Endothelial cell of umbilical vein (primary cell): Measurements from ENCODE around the gene YDJC. TPM values are rescaled to one million over a fixed set of nuclear protein-coding genes. Genes with fewer than 3 reads are reported as not detected.

Source experiments
- BruUV-seq: library from RNA; stranded (reverse); fragments of 400-500 nt; replicated peaks from 2 replicates; lab custom pipeline; 2021; lab: Mats Ljungman, UMichigan
- CTCF ChIA-PET: fragments of 300-600, 350-600 bp; sonication (Branson Sonifier 250); formaldehyde crosslinking; loops from one replicate; lab custom pipeline; 2021; ENCODE audit warnings: antibody characterized with exemption, inconsistent platforms; lab: Charles Lee
- POLR2A ChIA-PET: fragments of 300-600, 350-600 bp; sonication (Branson Sonifier 250); formaldehyde crosslinking; loops from one replicate; lab custom pipeline; 2021; ENCODE audit warnings: antibody characterized with exemption, inconsistent platforms; lab: Charles Lee
- DNase-seq: peaks from one replicate; pipeline ENCODE4 v3.0.0-alpha.2; 2011; ENCODE audit warnings: low read depth, low spot score
- FAIRE-seq: peaks from 2 replicates; lab custom pipeline; 2011; peaks lifted over from hg19 to GRCh38; lab: Jason Lieb, UNC
- H2AFZ ChIP-seq: 2 replicates; pipeline ENCODE4 v1.6.0; 2012; ENCODE audit warnings: low read depth, low read length, control low read depth, inconsistent platforms
- H3K27ac ChIP-seq: 2 replicates; pipeline ENCODE4 v1.5.1; 2011; ENCODE audit warnings: low read depth, mild to moderate bottlenecking, control low read depth, low read length, moderate library complexity; ENCODE audit not compliant: insufficient read depth
- H3K27me3 ChIP-seq, 2 experiments: 2 replicates each; pipeline versions ENCODE4 v1.6.0 to v1.6.1; 2011; ENCODE audit warnings: low read length in 2 of 2, mixed read lengths in 1 of 2; ENCODE audit not compliant: control insufficient read depth in 2 of 2, insufficient read depth in 2 of 2
- H3K36me3 ChIP-seq, 2 experiments: 2 replicates in 1 of 2; 3 replicates in 1 of 2; pipeline ENCODE4 v1.5.1; 2011; ENCODE audit warnings: low read length in 2 of 2, mild to moderate bottlenecking in 1 of 2, moderate library complexity in 1 of 2; ENCODE audit not compliant: control insufficient read depth in 2 of 2, insufficient read depth in 2 of 2; ENCODE audit errors: extremely low read depth in 1 of 2
- H3K4me1 ChIP-seq: 3 replicates; pipeline ENCODE4 v1.5.1; 2011; ENCODE audit warnings: mild to moderate bottlenecking, low read length; ENCODE audit not compliant: control insufficient read depth, insufficient read depth; ENCODE audit errors: extremely low read depth
- H3K4me2 ChIP-seq: 2 replicates; pipeline ENCODE4 v1.6.1; 2011; ENCODE audit warnings: low read length, control low read depth, mixed read lengths; ENCODE audit not compliant: insufficient read depth
- H3K4me3 ChIP-seq, 3 experiments: fragments of 200-600 bp in 1 of 3; sonication (generic), shearing (Covaris generic) in 1 of 3; replicated peaks in 1 of 3; 2 replicates each; pipeline ENCODE4 v1.5.1; 2011 to 2016; ENCODE audit warnings: control low read depth in 3 of 3, low read length in 3 of 3, mild to moderate bottlenecking in 2 of 3, inconsistent platforms in 1 of 3, low read depth in 1 of 3, moderate library complexity in 1 of 3; ENCODE audit not compliant: insufficient read depth in 1 of 3
- H3K79me2 ChIP-seq: 2 replicates; pipeline ENCODE4 v1.6.0; 2012; ENCODE audit warnings: low read length, inconsistent platforms; ENCODE audit not compliant: control insufficient read depth, insufficient read depth
- H3K9ac ChIP-seq: replicated peaks from 2 replicates; pipeline ENCODE3; 2011; ENCODE audit warnings: low read length, control low read depth; ENCODE audit not compliant: insufficient read depth; ENCODE audit errors: extremely low read depth
- H3K9me1 ChIP-seq: replicated peaks from 3 replicates; pipeline ENCODE4 v1.6.0; 2011; ENCODE audit warnings: mild to moderate bottlenecking, low read length; ENCODE audit not compliant: control insufficient read depth, insufficient read depth; ENCODE audit errors: extremely low read depth
- H3K9me3 ChIP-seq: replicated peaks from 2 replicates; pipeline ENCODE4 v1.5.1; 2012; ENCODE audit warnings: low read length, inconsistent platforms; ENCODE audit not compliant: control insufficient read depth, insufficient read depth
- H4K20me1 ChIP-seq: replicated peaks from 2 replicates; pipeline ENCODE3; 2011; ENCODE audit warnings: mild to moderate bottlenecking, low read length; ENCODE audit not compliant: control insufficient read depth, insufficient read depth; ENCODE audit errors: extremely low read depth
- CTCF ChIP-seq, 2 donors: IDR thresholded peaks; 1 replicate in 1 of 2; 2 replicates in 1 of 2; pipeline ENCODE4 v1.5.1; 2011; ENCODE audit warnings: low read length in 2 of 2, mild to moderate bottlenecking in 2 of 2, moderate library complexity in 2 of 2, control low read depth in 1 of 2, inconsistent platforms in 1 of 2, low read depth in 1 of 2; ENCODE audit not compliant: insufficient read depth in 1 of 2; ENCODE audit errors: extremely low read depth in 1 of 2
- EZH2 ChIP-seq: IDR thresholded peaks from 2 replicates; pipeline ENCODE4 v1.6.1; 2012; ENCODE audit warnings: borderline replicate concordance, low read depth, mild to moderate bottlenecking, moderate library complexity, low read length, inconsistent platforms; ENCODE audit not compliant: severe bottlenecking
- FOS ChIP-seq: IDR thresholded peaks from 2 replicates; pipeline ENCODE4 v1.6.1; 2011; ENCODE audit warnings: mild to moderate bottlenecking, low read length, moderate library complexity, borderline replicate concordance; ENCODE audit not compliant: insufficient read depth
- GATA2 ChIP-seq: IDR thresholded peaks from 2 replicates; pipeline ENCODE4 v1.7.0; 2011; ENCODE audit warnings: low read depth, mild to moderate bottlenecking, moderate library complexity, mixed read lengths, low read length; ENCODE audit not compliant: insufficient read length, insufficient read depth
- JUN ChIP-seq: IDR thresholded peaks from 2 replicates; pipeline ENCODE4 v1.6.1; 2011; ENCODE audit warnings: borderline replicate concordance, low read depth; ENCODE audit not compliant: insufficient read length, insufficient read depth
- MAX ChIP-seq: IDR thresholded peaks from 2 replicates; pipeline ENCODE4 v1.6.1; 2011; ENCODE audit not compliant: insufficient read depth, insufficient read length
- MYC ChIP-seq: IDR thresholded peaks from one replicate; pipeline ENCODE4 v1.6.1; 2011; ENCODE audit warnings: mild to moderate bottlenecking, low read depth, low read length
- POLR2A ChIP-seq: IDR thresholded peaks from 2 replicates; pipeline ENCODE4 v1.6.1; 2012; ENCODE audit warnings: low read depth, mild to moderate bottlenecking, control low read depth, low read length
- POLR2AphosphoS5 ChIP-seq: IDR thresholded peaks from 2 replicates; pipeline ENCODE4 v1.6.1; 2012; ENCODE audit warnings: low read depth, mild to moderate bottlenecking, control low read depth, low read length, moderate library complexity; ENCODE audit not compliant: insufficient read depth
- dilution Hi-C: fragments of 300-500 bp; cut with MboI; formaldehyde crosslinking; loops from one replicate; pipeline ENCODE4 v1.15.0; 2019; ENCODE audit warnings: low sequenced_read_pairs; ENCODE audit not compliant: extremely low pct_ligation_motif_present
- intact Hi-C: fragments of 100-400 bp; cut with micrococcal nuclease; formaldehyde crosslinking; loops from one replicate; pipeline ENCODE4 v1.10.0; 2022
- polyA plus RNA-seq, 4 experiments: library from polyadenylated mRNA; depleted of rRNA in 3 of 4; stranded (reverse) in 3 of 4; unstranded in 1 of 4; fragments of >200 nt; gene quantifications; 2 replicates each; pipeline versions ENCODE4 v1.2.1 to v1.2.3, GENCODE V29; 2011 to 2012; ENCODE audit warnings: missing spikeins in 1 of 4
- total RNA-seq: library from RNA; stranded (reverse); gene quantifications from 2 replicates; pipeline ENCODE4 v1.2.3, GENCODE V29; 2021

The YDJC gene
- total and polyA plus RNA-seq, 2 donors (not counting 3 experiments of a cell fraction or from before 2014, with no cell fraction given): 27.2 to 29.9 TPM

DNA sequence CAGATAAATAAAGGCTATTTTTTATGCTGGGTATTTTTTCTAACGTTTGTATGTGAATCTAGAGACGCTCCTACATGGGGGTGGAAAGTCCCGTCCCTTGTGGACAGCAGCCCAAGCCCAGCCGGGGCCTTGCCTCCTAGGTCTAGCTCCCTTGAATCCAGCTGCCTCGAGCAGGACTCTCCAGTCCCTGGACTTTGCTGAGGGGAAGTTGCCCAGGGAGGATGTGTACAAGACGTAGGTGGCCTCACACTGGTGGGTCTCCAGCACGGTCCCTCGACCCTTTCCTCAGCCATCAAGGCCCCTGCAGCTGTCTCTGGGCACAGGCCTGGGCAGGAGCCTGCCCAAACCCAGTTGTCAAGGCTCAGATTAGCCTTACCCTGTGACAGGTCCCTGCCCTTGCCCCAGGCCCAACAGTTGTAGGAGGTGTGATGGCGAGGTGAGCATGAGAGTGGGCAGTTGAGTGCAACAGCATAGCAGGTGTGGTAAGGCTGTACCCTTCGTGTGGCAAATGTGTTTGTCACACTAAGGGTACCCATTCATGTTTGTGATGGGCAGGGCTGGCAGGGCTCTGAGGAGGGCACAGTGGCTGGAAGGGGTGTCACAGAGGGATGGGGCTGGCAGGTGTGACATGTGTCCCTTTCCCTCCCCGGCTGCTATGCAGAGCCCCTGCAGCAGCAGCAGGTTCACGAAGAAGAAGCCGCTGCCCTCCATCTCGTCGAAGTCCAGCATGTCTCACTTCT, 6.1 kb upstream of the YDJC start:
- CTCF ChIA-PET: interaction anchor here (0.5 to 1.2 kb wide), 4 partner anchors 9 to 12 kb away, joined by 3 to 4 read pairs (median 4); no protein-coding TSS in a partner anchor
- H3K4me2 ChIP-seq: no peak overlapping the region
- dilution Hi-C loops: no loop called here
- no peaks in the 10 kb centered on the region for H3K79me2 ChIP-seq
- no TSS peak for BruUV-seq
- no peak for DNase-seq
- POLR2A ChIA-PET: interaction anchor here (0.5 kb wide), 1 partner anchor 60 kb away, joined by 12 read pairs; no protein-coding TSS in a partner anchor
- H3K9me1 ChIP-seq: no peaks in the 10 kb centered on the region
- TF ChIP-seq GATA2: no peak
- TF ChIP-seq MAX: no peak
- no peak for TF ChIP-seq JUN
- TF ChIP-seq MYC: no peak
- no peak for TF ChIP-seq POLR2AphosphoS5
- TF ChIP-seq CTCF (IDR thresholded peaks at IDR 0.05; ENCODE audit: extremely low read depth in 1 of 2, insufficient read depth in 1 of 2, low read depth in 1 of 2, low read length in 2 of 2): no peak
- no peak for TF ChIP-seq FOS
- no peak for TF ChIP-seq POLR2A
- TF ChIP-seq EZH2: no peak
- H3K4me3 ChIP-seq: no peak overlapping the region
- H3K36me3 ChIP-seq: no peaks in the 10 kb centered on the region
- H2AFZ ChIP-seq: no peak overlapping the region
- no peak overlapping the region for H3K9ac ChIP-seq
- no peaks in the 10 kb centered on the region for H3K4me1 ChIP-seq
- no peak overlapping the region for H3K27ac ChIP-seq
- intact Hi-C loops: no loop called here
- no peaks in the 10 kb centered on the region for H4K20me1 ChIP-seq
- H3K9me3 ChIP-seq: no peaks in the 10 kb centered on the region
- FAIRE-seq: no peak
- no peaks in the 10 kb centered on the region for H3K27me3 ChIP-seq
